ENCODE results near the gene LNP1.
A peak's percentile ranks its signal among the peaks of the same experiment; 100 is the strongest.

The LNP1 gene

GRCh38 chr3:100400419-100400779 is 940 bp upstream of the LNP1 start:
- DNase-seq, result no peak

GRCh38 chr3:100401674-100402041 is 319 bp downstream of the LNP1 start:
- DNase-seq, result no peak

- DNase-seq, result no peak
Observed at GRCh38 chr3:100402256-100402655, 917 bp downstream of the LNP1 start.

GRCh38 chr3:100402891-100403290 is 1.6 kb downstream of the LNP1 start:
- no peak for DNase-seq

GRCh38 chr3:100403362-100404249 is 2.3 kb downstream of the LNP1 start:
- DNase-seq, result no peak

GRCh38 chr3:100404250-100404548 is 2.9 kb downstream of the LNP1 start:
- no peak for DNase-seq

GRCh38 chr3:100407164-100407563 is 5.8 kb downstream of the LNP1 start:
- no peak for DNase-seq

GRCh38 chr3:100407977-100408532 is 6.7 kb downstream of the LNP1 start:
- no peak for DNase-seq

GRCh38 chr3:100411091-100411982 is 10.0 kb downstream of the LNP1 start:
- no peak for DNase-seq

GRCh38 chr3:100412912-100413590 is 11.7 kb downstream of the LNP1 start:
- no peak for DNase-seq

- no peak for DNase-seq
Observed at GRCh38 chr3:100413613-100414012, 12.3 kb downstream of the LNP1 start.

- DNase-seq, result no peak
Observed at GRCh38 chr3:100416176-100416575, 14.8 kb downstream of the LNP1 start.

- no peak for DNase-seq
Observed at GRCh38 chr3:100416863-100417262, 15.5 kb downstream of the LNP1 start.

- DNase-seq, result peak; percentile 49
Observed at GRCh38 chr3:100419406-100419805, 18.1 kb downstream of the LNP1 start.

- DNase-seq, result no peak
Observed at GRCh38 chr3:100420885-100421284, 19.5 kb downstream of the LNP1 start.

GRCh38 chr3:100423611-100424010 is 22.3 kb downstream of the LNP1 start:
- no peak for DNase-seq

GRCh38 chr3:100424261-100424660 is 22.9 kb downstream of the LNP1 start:
- no peak for DNase-seq

GRCh38 chr3:100425316-100425715 is 24.0 kb downstream of the LNP1 start:
- DNase-seq, result no peak

GRCh38 chr3:100426067-100426682 is 24.8 kb downstream of the LNP1 start:
- no peak for DNase-seq

- DNase-seq, result no peak
Observed at GRCh38 chr3:100427699-100428098, 26.4 kb downstream of the LNP1 start.

GRCh38 chr3:100429187-100429716 is 27.9 kb downstream of the LNP1 start:
- DNase-seq, result no peak

- DNase-seq, result no peak
Observed at GRCh38 chr3:100436951-100437350, 35.6 kb downstream of the LNP1 start.
